ENCODE measurements around the gene SEL1L3. TPM values are rescaled to one million over a fixed set of nuclear protein-coding genes. Genes with fewer than 3 reads are reported as not detected.

SEL1L3 gene
- total and polyA plus RNA-seq, 2 of the 13 experiments (the other 11 are each of a cell fraction or from before 2014, with no cell fraction given), result 0.28 to 1.1 TPM

GRCh38 chr4:25753239-25753638 lies 109.5 kb downstream of the SEL1L3 start (continued):
- TF ChIP-seq E2F1 (CRISPR knock-in tag; IDR thresholded peaks at IDR 0.05), result no peak
- TF ChIP-seq ZNF3 (CRISPR knock-in tag; IDR thresholded peaks at IDR 0.05), result no peak
- no peak for TF ChIP-seq NCOA2 (CRISPR knock-in tag; IDR thresholded peaks at IDR 0.05)
- no peak for TF ChIP-seq ZSCAN29 (CRISPR knock-in tag; conservative IDR thresholded peaks at IDR 0.05)
- TF ChIP-seq ZNF646 (CRISPR knock-in tag; IDR thresholded peaks at IDR 0.05), result no peak
- TF ChIP-seq ZFP36L1 (CRISPR knock-in tag; IDR thresholded peaks at IDR 0.05), result no peak
- no peak for TF ChIP-seq FOSL2 (CRISPR knock-in tag; IDR thresholded peaks at IDR 0.05)
- TF ChIP-seq HOXA5 (CRISPR knock-in tag; IDR thresholded peaks at IDR 0.05), result no peak
- TF ChIP-seq GLI4 (CRISPR knock-in tag; IDR thresholded peaks at IDR 0.05; ENCODE audit: borderline replicate concordance), result no peak
- TF ChIP-seq BCL3 (CRISPR knock-in tag; IDR thresholded peaks at IDR 0.05), result no peak
- no peak for TF ChIP-seq ZNF329 (CRISPR knock-in tag; IDR thresholded peaks at IDR 0.05; ENCODE audit: low read depth)

Measured in HepG2 (cell line).